Measurements from ENCODE around the gene TBC1D30. TPM values are rescaled to one million over a fixed set of nuclear protein-coding genes. Genes with fewer than 3 reads are reported as not detected.

The TBC1D30 gene
- polyA plus RNA-seq, 1 donor from 2014 or later: not detected

Other genes starting within 250 kb of the TBC1D30 start
- gene RASSF3, start 214.2 kb upstream of the TBC1D30 start, polyA plus RNA-seq: 3.4 TPM
- 24.2 TPM for gene GNS, start 65.2 kb upstream of the TBC1D30 start, polyA plus RNA-seq